GM12878 (cell line): ENCODE results near the gene OIT3. TPM values are rescaled to one million over a fixed set of nuclear protein-coding genes. Genes with fewer than 3 reads are reported as not detected.

ENCODE experiments used
- ATAC-seq: fragments of 200-7000 bp; cut with Tn5 transposase; 3 replicates; pipeline ENCODE4 v1.9.1; 2020; ENCODE audit warnings: mild to moderate bottlenecking, moderate library complexity
- BruUV-seq: library from RNA; stranded (reverse); fragments of 400-500 nt; replicated peaks from 2 replicates; lab custom pipeline; 2021; lab: Mats Ljungman, UMichigan
- CTCF ChIA-PET: fragments of 300-600 bp; sonication (Branson Sonifier 250); formaldehyde crosslinking; extraction: SDS; loops from one replicate; lab custom pipeline; 2021; ENCODE audit warnings: inconsistent platforms; lab: Yijun Ruan, JAX
- POLR2A ChIA-PET: fragments of 350-600 bp; formaldehyde crosslinking; extraction: SDS; loops from one replicate; lab custom pipeline; 2021; ENCODE audit warnings: inconsistent platforms; lab: Charles Lee
- RAD21 ChIA-PET: fragments of 300-600 bp; sonication (Branson Sonifier 250); formaldehyde crosslinking; loops from one replicate; lab custom pipeline; 2023; ENCODE audit warnings: antibody characterized with exemption; ENCODE audit not compliant: unreplicated experiment; lab: Charles Lee
- SMC1A ChIA-PET: fragments of 300-600 bp; sonication (Branson Sonifier 250); formaldehyde crosslinking; loops from one replicate; lab custom pipeline; 2023; ENCODE audit not compliant: unreplicated experiment, uncharacterized antibody; lab: Charles Lee
- DNase-seq: peaks from one replicate; pipeline ENCODE4 v3.0.0-alpha.2; 2011; ENCODE audit warnings: low read depth, low spot score
- FAIRE-seq: peaks from 3 replicates; lab custom pipeline; 2011; peaks lifted over from hg19 to GRCh38; lab: Jason Lieb, UNC
- H2AFZ ChIP-seq: 2 replicates; pipeline ENCODE4 v1.6.0; 2011; ENCODE audit warnings: low read depth, low read length, control low read depth; ENCODE audit not compliant: control insufficient read depth
- H3K27ac ChIP-seq: 2 replicates; pipeline ENCODE4 v1.5.1; 2011; ENCODE audit warnings: control low read depth; ENCODE audit not compliant: control insufficient read depth, insufficient read depth
- H3K27me3 ChIP-seq, 2 experiments: replicated peaks in 1 of 2; 2 replicates each; pipeline versions ENCODE4 v1.6.0 to v1.6.1; 2011; ENCODE audit warnings: low read length in 1 of 2; ENCODE audit not compliant: control insufficient read depth in 2 of 2, insufficient read depth in 2 of 2
- H3K36me3 ChIP-seq, 2 experiments: 2 replicates each; pipeline ENCODE4 v1.5.1; 2011; ENCODE audit warnings: low read length in 1 of 2; ENCODE audit not compliant: control insufficient read depth in 2 of 2, insufficient read depth in 2 of 2
- H3K4me1 ChIP-seq: 2 replicates; pipeline ENCODE4 v1.6.1; 2011; ENCODE audit warnings: mild to moderate bottlenecking, low read length, moderate library complexity, mixed read lengths; ENCODE audit not compliant: control insufficient read depth, insufficient read depth
- H3K4me2 ChIP-seq: 2 replicates; pipeline ENCODE4 v1.6.0; 2011; ENCODE audit warnings: control low read depth; ENCODE audit not compliant: control insufficient read depth, insufficient read depth
- H3K4me3 ChIP-seq: fragments of 200-600 bp; sonication (generic); 2 replicates; pipeline ENCODE4 v1.5.1; 2016
- H3K79me2 ChIP-seq: 2 replicates; pipeline ENCODE4 v1.6.0; 2011; ENCODE audit warnings: low read length; ENCODE audit not compliant: control insufficient read depth, insufficient read depth
- H3K9ac ChIP-seq: 2 replicates; pipeline ENCODE4 v1.8.0; 2011; ENCODE audit warnings: low read length, control low read depth, mixed read lengths; ENCODE audit not compliant: control insufficient read depth, insufficient read depth
- H3K9me3 ChIP-seq: replicated peaks from 3 replicates; pipeline ENCODE4 v1.5.1; 2011; ENCODE audit warnings: mild to moderate bottlenecking, low read length; ENCODE audit not compliant: control insufficient read depth, insufficient read depth
- H4K20me1 ChIP-seq: 2 replicates; pipeline ENCODE4 v1.6.0; 2011; ENCODE audit not compliant: control insufficient read depth, insufficient read depth
- ETV6 ChIP-seq, 2 experiments: fragments of 450-650 bp in 1 of 2; IDR thresholded peaks in 1 of 2; conservative IDR thresholded peaks in 1 of 2; 2 replicates each; pipeline ENCODE4 v1.6.1; 2014; ENCODE audit warnings: antibody characterized with exemption in 1 of 2, borderline replicate concordance in 1 of 2, low read depth in 1 of 2, mild to moderate bottlenecking in 1 of 2, moderate library complexity in 1 of 2
- IKZF1 ChIP-seq: fragments of 450-650 bp; conservative IDR thresholded peaks from 2 replicates; pipeline ENCODE4 v1.6.1; 2017; ENCODE audit warnings: antibody characterized with exemption, mild to moderate bottlenecking
- JUND ChIP-seq: IDR thresholded peaks from 2 replicates; pipeline ENCODE4 v1.6.1; 2012; ENCODE audit warnings: low read depth, mild to moderate bottlenecking, low read length, improper control_type of control experiment, moderate library complexity
- LARP7 ChIP-seq: fragments of 450-650 bp; IDR thresholded peaks from 2 replicates; pipeline ENCODE4 v1.6.1; 2017; ENCODE audit warnings: mild to moderate bottlenecking
- PML ChIP-seq: IDR thresholded peaks from 2 replicates; pipeline ENCODE4 v1.6.1; 2012; ENCODE audit warnings: low read length, inconsistent platforms
- SIN3A ChIP-seq: IDR thresholded peaks from 2 replicates; pipeline ENCODE4 v1.6.1; 2012; ENCODE audit warnings: low read depth, low read length, improper control_type of control experiment
- SMC3 ChIP-seq: IDR thresholded peaks from 2 replicates; pipeline ENCODE4 v1.6.1; 2011; ENCODE audit warnings: low read length, improper control_type of control experiment, borderline replicate concordance
- ZBED1 ChIP-seq: IDR thresholded peaks from 2 replicates; pipeline ENCODE4 v1.6.1; 2016; ENCODE audit warnings: borderline replicate concordance
- WGBS: methylation state at CpG from one replicate; pipeline ENCODE4 v1.1.6; 2016; ENCODE audit warnings: low lambda C conversion rate; ENCODE audit not compliant: insufficient replicate concordance, insufficient coverage; ENCODE audit errors: missing lambda C conversion rate; 5-methylcytosine and 5-hydroxymethylcytosine counted together
- in situ Hi-C: fragments of 300-500 bp; cut with MboI; formaldehyde crosslinking; loops from 9 replicates; pipeline ENCODE4 v1.14.3; 2018; ENCODE audit warnings: mixed read lengths
- intact Hi-C: fragments of 100-400 bp; cut with micrococcal nuclease; formaldehyde crosslinking; loops from one replicate; pipeline ENCODE4 v1.14.2; 2022; ENCODE audit not compliant: unreplicated experiment
- polyA plus RNA-seq, 11 experiments: library from polyadenylated mRNA; depleted of rRNA in 4 of 11; unstranded in 6 of 11; stranded (reverse) in 5 of 11; fragments of >200 nt; fragmentation: Nextera tagmentation in 4 of 11; fragmentation: Illumina TruSeq in 1 of 11; extraction: Ambion mirVana in 4 of 11; extraction: Trizol in 1 of 11; gene quantifications; 1 replicate in 1 of 11; 2 replicates in 10 of 11; pipeline versions ENCODE4 v1.2.1 to v1.2.3, GENCODE V29; 2011 to 2016; ENCODE audit warnings: inconsistent platforms in 2 of 11, missing spikeins in 2 of 11, low read depth in 1 of 11
- total RNA-seq, 4 experiments: library from RNA; depleted of rRNA in 3 of 4; stranded (reverse); fragments of >200 nt in 3 of 4; fragmentation: Illumina TruSeq in 1 of 4; extraction: Trizol in 1 of 4; gene quantifications; 2 replicates each; pipeline versions ENCODE4 v1.2.1 to v1.2.3, GENCODE V29; 2013 to 2021
- TF ChIP-seq, protein P1 (sequence below): fragments of 450-650 bp; IDR thresholded peaks from 2 replicates; pipeline ENCODE4 v1.6.1; 2017; ENCODE audit warnings: low read depth, mild to moderate bottlenecking, moderate library complexity

OIT3 gene
- total and polyA plus RNA-seq, 10 of the 15 experiments (the other 5 are each of a cell fraction or from before 2014, with no cell fraction given) = not detected

DNA sequence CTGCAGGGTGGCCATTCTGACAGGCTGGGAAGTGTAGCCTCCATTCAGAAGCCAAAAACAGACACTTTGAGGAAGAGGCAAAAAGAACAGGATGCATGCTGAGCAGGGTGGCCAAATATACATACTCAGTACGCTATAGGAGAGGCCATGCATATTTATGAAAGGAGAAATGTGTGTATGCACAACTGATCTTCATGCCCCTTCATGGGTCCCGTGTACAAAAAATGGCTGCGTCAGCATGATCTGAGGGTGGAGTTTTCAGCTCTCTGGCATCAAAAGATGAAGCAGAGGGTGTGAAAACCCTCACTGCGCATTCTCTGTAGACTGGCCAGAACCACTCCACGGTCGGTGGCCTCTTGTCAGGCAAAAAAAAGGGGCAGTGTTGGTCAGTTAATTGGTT, 35.5 kb upstream of the OIT3 start:
- Histone ChIP-seq H3K4me3 (no peak overlapping the region), H4K20me1 (no peaks in the 10 kb centered on the region), H3K4me1 (no peaks in the 10 kb centered on the region), H3K4me2 (no peak overlapping the region), H2AFZ (no peak overlapping the region), H3K36me3 (no peaks in the 10 kb centered on the region), H3K79me2 (no peaks in the 10 kb centered on the region), H3K27me3 (no peaks in the 10 kb centered on the region), H3K9me3 (no peaks in the 10 kb centered on the region), H3K27ac (no peak overlapping the region), H3K9ac (no peak overlapping the region)
- WGBS = 92% methylated on average over 6 of the region's 6 CpGs
- no peak for DNase-seq
- CTCF ChIA-PET = no interaction called here
- POLR2A ChIA-PET = no interaction called here
- SMC1A ChIA-PET = interaction anchor here (1.0 to 1.3 kb wide), 3 partner anchors 11 to 379 kb away, joined by 3 to 4 read pairs (median 3); no protein-coding TSS in a partner anchor
- TF ChIP-seq ZBED1 = no peak
- no peak for TF ChIP-seq LARP7
- TF ChIP-seq JUND = no peak
- TF ChIP-seq SMC3 = no peak
- no peak for TF ChIP-seq IKZF1
- no peak for TF ChIP-seq SIN3A
- TF ChIP-seq, protein P1, sequence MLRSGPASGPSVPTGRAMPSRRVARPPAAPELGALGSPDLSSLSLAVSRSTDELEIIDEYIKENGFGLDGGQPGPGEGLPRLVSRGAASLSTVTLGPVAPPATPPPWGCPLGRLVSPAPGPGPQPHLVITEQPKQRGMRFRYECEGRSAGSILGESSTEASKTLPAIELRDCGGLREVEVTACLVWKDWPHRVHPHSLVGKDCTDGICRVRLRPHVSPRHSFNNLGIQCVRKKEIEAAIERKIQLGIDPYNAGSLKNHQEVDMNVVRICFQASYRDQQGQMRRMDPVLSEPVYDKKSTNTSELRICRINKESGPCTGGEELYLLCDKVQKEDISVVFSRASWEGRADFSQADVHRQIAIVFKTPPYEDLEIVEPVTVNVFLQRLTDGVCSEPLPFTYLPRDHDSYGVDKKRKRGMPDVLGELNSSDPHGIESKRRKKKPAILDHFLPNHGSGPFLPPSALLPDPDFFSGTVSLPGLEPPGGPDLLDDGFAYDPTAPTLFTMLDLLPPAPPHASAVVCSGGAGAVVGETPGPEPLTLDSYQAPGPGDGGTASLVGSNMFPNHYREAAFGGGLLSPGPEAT = no peak
- no peak for TF ChIP-seq PML
- TF ChIP-seq ETV6 (conservative IDR thresholded peaks at IDR 0.05 in 1 of 2, IDR thresholded peaks at IDR 0.05 in 1 of 2; ENCODE audit: borderline replicate concordance in 1 of 2, low read depth in 1 of 2) = no peak
- BruUV-seq = no TSS peak
- in situ Hi-C loops (no loop called here), intact Hi-C loops (no loop called here)
- no peak for FAIRE-seq
- RAD21 ChIA-PET = no interaction called here
- no peak for ATAC-seq
